Peyer's patch (tissue), 4 donors: ENCODE data around the gene FNDC3B.

ENCODE experiments used
- CTCF ChIP-seq, 6 experiments: fragments of 450-650 bp in 4 of 6; fragments of 200-600 bp in 2 of 6; sonication (generic) in 1 of 6; IDR thresholded peaks; one replicate each; pipeline ENCODE4 v1.5.1; 2017 to 2019; ENCODE audit warnings: antibody characterized with exemption in 6 of 6, mild to moderate bottlenecking in 3 of 6, moderate library complexity in 1 of 6
- POLR2A ChIP-seq, 2 donors: fragments of 450-650 bp; IDR thresholded peaks; one replicate each; pipeline ENCODE4 v1.5.1; 2017; ENCODE audit warnings: antibody characterized with exemption in 2 of 2, mild to moderate bottlenecking in 2 of 2, moderate library complexity in 2 of 2

DNA sequence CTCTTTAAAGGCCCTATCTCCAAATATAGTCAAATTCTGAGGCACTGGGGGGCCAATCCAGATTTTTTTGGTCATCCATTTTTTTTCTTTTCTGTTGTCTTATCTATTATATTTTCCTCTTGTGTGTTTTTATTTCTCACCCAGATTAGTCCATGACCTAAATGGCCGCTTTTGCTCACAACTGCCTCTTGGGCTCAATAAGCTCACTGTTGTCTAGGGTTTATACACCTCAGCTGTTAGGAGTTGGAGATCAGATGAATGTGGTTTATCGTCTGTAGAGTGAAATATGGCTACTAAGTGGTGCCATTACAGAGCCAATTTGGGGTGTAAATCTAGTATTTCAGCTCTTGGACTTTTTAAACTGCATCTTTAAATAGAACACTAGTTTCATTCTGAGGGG is 235.5 kb downstream of the FNDC3B start:
- TF ChIP-seq POLR2A (IDR thresholded peaks at IDR 0.05) (no peak), CTCF (IDR thresholded peaks at IDR 0.05) (no peak)
